ENCODE measurements around the gene SHC1.

Gene SHC1
- 62.9 to 72.6 (median 70.0) reads per million in 4 experiments for total RNA-seq

DNA sequence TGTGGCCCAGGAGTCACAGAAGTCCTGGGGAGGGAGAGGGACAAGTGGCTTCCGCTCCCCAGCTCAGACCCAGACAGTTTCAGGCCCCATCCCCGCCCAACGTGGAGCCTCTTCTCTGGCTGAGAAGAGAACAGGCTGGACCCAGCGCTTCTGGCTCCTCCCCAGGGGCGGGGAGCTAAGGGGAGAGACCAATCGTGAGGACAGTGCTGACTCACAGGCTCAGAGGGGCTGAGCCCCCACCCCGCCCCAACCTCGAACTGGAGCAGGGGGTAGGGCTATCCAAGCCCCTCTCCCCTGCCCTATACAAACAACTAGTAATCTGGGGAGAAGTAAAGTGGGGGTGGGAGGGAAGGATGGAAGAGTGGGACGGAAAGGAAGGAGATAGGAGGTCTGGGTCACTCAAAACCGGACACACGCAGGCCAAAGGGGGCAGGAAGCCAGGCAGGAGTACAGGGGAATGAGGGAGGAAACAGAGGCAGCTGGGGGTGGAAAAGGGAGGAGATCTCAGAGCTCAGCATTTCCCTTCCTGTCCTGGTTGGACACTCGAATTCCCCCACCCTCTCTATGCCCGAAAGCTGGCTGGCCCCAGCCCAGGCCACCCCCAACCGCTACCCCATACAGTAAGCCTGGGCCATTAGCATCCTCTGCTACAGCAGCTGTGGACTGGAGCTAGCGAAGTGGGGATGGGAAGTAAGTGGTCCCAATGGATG, at the start of gene SHC1:
SHC1 (minus strand) TSS at position 117 of the 710 bp plus-strand sequence. CDS start 221 bp downstream, outside the sequence.
- DNase-seq: no peak

DNA sequence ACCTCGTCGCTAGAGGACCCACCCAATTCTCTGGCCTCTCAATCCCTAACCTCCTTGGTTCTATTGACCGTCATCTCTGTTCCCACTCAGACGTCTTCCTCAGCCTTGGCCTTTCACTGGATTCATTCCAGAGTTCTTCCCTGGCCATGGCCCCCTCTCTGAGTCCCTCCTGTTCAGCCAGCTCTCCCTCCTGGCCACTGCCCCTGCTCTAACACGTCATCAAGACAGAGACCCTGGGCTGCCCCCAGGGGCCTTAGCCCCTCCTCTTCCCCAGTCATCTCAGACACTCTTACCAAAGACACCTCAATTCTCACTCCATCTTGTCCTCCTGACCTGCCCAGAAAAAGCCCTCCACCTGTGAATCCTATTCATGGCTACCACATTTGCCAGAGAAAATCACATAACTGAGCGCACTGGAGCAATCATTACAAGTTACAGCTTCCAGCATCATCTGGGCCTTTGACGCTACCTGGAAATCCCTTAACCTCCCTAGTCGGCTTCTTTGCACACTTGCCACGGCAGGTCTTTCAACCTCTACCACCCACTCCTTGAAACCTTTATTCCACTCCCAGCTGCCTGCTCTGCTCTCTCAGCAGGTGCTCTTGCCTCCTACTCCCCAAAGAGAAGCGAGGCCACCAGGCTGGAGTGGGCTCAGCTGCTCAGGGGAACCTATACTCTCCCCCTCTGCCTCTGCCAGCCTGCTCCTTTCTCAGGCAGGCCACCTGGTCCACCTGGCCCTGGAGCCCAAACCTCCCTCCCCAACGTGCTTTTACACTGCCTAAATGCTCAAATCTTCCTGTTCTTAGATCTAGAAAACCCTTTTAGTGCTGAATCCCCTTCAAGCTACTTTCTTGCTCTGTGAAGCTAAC, 49.1 kb upstream of the SHC1 start:
- no peak for DNase-seq

GRCh38 chr1:155018617-155019348, 48.2 kb upstream of the SHC1 start:
- no peak for DNase-seq

- DNase-seq: no peak
Measured at GRCh38 chr1:155017946-155018316, 47.4 kb upstream of the SHC1 start.

- peak; percentile 78 for DNase-seq
Measured at GRCh38 chr1:155017041-155017945, 46.7 kb upstream of the SHC1 start.

DNA sequence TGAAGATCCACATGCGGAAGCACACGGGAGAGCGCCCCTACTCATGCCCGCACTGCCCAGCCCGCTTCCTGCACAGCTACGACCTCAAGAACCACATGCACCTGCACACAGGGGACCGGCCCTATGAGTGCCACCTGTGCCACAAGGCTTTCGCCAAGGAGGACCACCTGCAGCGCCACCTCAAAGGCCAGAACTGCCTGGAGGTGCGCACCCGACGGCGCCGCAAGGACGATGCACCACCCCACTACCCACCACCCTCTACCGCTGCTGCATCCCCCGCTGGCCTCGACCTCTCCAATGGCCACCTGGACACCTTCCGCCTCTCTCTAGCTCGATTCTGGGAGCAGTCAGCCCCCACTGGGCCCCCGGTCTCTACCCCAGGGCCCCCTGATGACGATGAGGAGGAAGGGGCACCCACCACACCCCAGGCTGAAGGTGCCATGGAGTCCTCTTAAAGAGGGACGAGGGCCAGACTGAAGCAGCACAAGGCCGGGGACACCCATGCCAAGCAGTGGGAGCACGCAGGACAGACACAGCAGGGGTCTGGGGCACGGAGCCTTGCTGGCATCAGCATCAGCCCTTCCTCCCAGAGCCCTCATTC, 45.8 kb upstream of the SHC1 start:
- no peak for DNase-seq

DNA sequence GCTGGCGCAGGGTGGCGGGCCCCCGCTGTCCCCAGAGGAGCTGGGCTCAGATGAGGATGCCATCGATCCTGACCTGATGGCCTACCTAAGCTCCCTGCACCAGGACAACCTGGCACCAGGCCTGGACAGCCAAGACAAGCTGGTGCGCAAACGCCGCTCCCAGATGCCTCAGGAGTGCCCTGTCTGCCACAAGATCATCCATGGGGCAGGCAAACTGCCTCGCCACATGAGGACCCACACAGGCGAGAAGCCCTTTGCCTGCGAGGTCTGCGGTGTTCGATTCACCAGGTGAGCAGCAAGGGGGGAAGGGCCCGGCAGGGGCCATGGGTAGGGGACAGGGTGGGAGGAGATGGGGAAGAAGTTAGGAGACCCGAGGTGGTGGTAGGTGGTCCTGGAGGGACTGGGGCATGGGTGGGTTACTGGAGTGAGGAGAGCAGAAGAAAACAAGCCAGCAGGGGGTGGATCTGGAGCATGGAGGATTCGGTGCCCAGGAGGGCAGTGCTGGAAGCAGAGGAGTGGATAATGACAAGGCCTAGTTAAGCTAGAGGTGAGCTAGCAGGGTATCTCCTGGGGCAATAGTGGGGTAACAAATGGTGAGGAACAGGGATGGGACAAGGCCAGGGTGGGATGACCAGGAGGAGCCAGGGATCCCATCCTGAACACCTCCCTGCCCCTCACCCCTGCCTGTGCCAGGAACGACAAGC, 45.1 kb upstream of the SHC1 start:
- DNase-seq: no peak

DNA sequence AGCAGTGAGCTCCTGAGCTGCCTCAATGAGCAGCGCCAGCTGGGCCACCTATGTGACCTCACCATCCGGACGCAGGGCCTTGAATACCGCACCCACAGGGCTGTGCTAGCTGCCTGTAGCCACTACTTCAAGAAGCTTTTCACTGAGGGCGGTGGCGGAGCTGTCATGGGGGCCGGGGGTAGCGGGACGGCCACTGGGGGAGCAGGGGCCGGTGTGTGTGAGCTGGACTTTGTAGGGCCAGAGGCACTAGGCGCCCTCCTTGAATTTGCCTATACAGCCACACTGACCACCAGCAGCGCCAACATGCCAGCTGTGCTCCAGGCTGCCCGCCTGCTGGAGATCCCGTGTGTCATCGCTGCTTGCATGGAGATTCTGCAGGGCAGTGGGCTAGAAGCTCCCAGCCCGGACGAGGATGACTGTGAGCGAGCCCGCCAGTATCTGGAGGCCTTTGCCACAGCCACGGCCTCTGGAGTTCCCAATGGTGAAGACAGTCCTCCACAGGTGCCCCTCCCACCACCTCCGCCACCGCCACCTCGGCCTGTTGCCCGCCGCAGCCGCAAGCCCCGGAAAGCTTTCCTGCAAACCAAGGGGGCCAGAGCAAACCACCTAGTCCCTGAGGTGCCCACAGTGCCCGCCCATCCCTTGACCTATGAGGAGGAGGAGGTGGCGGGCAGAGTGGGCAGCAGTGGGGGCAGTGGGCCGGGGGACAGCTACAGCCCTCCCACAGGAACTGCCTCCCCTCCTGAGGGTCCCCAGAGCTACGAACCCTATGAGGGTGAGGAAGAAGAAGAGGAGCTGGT, 44.4 kb upstream of the SHC1 start:
- DNase-seq: no peak

GRCh38 chr1:155013632-155014031, 43.1 kb upstream of the SHC1 start:
- no peak for DNase-seq

DNA sequence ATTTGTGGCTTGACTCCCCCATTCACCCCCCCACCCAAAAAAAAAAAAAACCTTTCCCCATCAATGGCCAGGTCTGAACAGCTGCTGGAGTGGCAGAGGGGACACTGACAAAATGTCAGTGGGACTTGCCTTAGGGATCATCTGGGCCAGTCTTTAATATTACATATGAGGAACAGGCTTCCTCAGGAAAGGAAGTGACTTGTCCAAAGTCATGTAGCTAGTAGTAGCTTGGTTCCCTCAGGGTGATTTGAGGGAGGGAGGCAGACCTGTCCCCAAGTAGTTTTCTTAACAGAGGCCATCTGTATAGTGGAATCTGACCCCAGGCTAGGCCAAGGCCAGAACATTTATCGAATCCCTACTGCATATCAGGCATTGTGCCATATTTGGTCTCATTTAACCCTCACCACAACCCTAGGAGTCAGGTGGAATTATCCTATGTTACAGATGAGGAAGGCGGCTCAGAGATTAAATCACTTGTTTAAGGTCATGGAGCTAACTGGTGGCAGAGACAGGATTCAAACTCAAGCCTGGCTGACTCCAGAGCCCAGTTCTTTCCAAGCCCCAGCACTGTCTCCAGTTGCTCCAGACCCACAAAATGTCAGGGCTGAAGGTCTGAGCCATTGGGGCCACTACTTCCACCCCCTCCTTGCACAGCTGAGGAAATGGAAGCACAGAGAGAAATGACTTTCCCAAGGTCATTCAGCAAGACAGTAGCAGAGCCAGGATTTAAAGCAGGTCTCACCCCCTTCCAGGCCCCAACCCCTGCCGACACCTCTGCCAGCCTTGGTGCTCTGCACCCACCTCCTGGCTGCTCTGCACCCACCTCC, 42.4 kb upstream of the SHC1 start:
- DNase-seq: no peak

DNA sequence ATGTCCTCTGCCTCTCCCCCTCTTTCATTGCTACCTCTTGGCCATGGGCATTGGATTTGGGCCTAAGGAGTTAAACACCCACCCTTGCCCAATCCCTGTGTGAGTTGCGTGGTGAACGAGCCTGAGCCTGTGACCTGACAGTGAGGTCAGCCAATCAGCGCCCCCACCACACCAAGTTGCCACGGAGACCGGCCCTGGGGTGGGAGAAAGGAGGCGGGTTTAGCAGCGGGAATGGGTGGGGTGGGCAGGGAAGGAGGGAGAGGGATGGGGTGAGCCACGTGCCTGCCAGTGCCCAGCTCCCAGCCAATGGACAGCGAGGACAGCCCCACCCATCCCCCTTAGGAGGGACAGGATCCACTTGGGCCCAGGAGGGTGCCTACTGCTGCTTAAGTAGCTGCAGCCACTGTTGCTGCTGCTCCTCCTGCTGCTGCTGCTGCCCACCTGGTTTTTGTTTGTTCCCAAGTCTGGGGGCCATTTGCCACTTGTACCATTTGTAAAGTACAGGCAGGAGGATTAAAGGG, 41.5 kb upstream of the SHC1 start:
- no peak for DNase-seq

DNA sequence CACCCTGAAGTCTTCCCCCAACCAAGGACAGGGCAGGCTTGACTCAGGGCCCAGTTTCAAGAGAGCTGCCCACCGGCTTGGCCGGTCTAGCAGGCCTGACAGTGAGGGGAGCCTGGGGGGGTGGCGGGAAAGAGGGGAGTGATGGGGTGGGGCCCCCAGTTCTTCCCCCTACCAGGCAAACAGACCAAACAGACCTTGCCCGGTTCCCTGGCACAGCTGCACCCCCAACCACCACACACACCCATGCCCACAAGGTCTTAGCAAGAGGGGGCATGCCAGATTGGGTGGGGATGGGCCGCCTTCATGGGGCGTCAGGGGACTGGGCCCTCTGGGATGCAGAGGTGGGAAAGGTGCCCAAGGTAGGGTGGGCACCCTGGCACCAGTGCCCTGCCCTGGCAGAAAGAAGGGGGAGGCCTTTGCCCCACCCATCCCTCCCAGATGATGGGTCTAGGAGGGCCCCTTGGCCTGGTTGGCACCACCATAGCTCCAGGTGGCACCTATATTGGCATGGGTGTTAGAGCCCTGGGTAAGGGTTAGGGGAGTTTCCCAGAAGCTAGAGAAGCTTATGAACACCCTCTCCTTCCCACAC, 41.0 kb upstream of the SHC1 start:
- no peak for DNase-seq

DNA sequence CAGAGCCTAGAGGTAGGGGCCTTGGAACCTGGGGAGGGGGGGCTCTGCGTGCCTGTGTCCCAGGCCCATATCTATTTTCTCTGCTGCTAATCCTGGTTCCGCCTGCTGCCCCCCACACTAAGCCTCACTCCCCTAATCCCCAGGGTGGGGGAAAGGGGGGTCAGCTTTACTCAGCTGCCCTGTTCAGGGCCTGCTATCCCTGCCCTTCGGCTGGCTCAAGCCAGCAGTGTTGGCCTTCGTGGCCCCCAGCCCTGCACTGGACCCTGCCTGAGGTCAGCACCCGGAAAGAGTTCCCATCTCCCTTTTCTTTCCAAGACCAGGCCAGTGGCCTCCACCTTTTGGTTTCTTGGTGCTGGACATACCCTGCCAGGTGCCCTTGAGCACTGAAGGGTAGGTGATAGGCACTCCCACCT, 40.5 kb upstream of the SHC1 start:
- DNase-seq: no peak

- no peak for DNase-seq
Measured at GRCh38 chr1:155010211-155010918, 39.8 kb upstream of the SHC1 start.

DNA sequence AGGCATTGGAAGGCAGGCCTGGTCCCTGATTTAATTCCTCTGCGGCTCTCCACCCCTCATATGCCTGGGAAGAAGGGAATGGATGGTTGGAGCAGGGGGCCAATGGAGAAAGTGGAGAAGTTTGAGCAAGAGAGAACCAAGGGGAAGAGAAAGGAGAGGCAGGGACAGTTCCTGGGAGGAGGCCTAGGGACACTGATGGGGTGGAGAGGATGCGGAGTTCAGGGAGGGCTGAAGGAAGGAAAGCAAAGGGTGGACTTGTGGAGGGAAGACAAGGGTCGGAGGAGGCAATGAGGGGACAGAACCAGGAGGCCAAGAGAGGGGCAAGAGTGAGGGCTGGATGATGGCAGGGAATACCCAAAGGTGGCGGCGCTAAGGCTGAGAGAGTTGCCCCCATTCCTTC, 39.2 kb upstream of the SHC1 start:
- no peak for DNase-seq

GRCh38 chr1:155009221-155009711, 38.7 kb upstream of the SHC1 start:
- no peak for DNase-seq

DNA sequence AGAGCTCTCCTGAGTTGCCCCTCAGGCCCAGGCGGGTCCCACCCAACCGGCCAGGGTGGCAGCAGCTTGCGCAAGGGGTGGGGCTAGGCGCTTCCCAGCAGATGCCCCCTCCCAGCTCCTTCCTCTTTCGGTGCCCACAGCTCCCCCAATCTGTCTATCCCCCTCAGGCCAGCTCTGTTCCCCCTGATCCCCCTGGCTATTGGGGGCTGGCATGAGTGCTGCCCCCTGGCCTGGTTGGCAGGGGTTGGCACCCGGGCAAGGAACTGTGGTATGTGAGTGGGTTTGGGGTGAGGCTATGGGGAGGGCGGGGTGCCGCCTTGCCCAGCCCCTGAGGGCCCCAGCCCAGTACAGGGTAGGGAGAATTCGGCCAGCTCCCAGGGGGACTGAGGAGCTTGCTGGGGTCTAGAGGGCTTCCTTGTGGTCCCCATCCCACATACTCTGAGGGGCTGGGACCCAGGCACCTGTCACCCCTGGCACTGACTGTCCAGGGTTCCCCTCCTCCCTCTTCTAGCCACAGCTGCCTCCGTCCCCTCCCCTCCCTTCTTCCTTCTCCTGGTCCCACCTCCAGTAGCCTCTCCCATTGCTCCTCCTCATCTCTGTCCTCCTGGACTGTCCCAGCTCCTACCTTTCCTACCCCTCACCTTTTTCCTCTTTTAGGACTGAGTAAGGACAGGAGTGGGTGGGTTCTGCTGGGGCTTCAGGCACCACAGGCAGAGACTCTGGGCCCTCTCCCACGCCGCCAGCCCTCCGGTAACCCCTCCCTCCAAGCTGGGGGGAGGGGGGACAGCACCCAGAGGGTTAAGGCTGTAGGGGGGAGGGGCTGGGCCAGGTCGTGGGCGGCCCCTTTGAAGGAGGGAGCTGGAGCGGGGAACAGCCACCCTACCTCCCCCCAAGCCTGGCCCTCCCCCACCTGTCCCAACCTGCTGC, 37.7 kb upstream of the SHC1 start:
- DNase-seq: no peak
